Measurements from ENCODE around the gene LSM10.

Gene LSM10

DNA sequence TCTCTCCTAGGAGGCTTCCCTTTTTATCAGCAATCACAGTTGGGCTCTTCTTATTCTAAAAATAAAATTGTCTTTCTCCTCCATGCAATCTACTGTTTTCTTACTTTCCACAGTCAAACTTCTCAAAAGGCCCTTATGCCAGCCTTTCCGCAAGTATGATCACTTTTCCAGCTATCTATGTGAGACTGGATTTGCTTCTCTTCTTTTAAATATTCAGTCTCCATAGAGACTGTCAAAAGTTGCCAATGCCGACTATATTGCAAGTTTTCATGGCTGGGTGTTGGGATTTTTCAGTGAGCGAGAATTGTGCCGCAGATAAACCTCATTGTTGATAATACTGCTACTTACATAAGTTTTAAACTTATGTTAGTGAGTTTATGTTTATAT is 4.8 kb upstream of the LSM10 start:
- H3K79me2 ChIP-seq (ENCODE audit: low read length), result no peaks in the 10 kb centered on the region; the same call in 1 of the 2 replicates
- no peak overlapping the region for H3K4me2 ChIP-seq (ENCODE audit: low read length)
- no peaks in the 10 kb centered on the region for H4K20me1 ChIP-seq (ENCODE audit: insufficient read depth, low read length)
- 0 out of 2 replicates have a peak, but pooled peaks cover 3% of the 10 kb centered on the region for H3K4me1 ChIP-seq (ENCODE audit: low read length)
- no peak overlapping the region for H2AFZ ChIP-seq (ENCODE audit: low read depth, low read length)
- no peaks in the 10 kb centered on the region for H3K27me3 ChIP-seq (ENCODE audit: low read depth, low read length)
- H3K4me3 ChIP-seq (ENCODE audit: low read length), result no peak overlapping the region
- H3K27ac ChIP-seq (ENCODE audit: low read length), result no peak overlapping the region
- no peak for TF ChIP-seq EZH2phosphoT487 (IDR thresholded peaks at IDR 0.05; ENCODE audit: low read depth)
- no peak for TF ChIP-seq CTCF (IDR thresholded peaks at IDR 0.05; ENCODE audit: low read depth, low read length)
- no peak overlapping the region for H3K9ac ChIP-seq (ENCODE audit: low read length)
- H3K36me3 ChIP-seq (replicated peaks; ENCODE audit: low read depth, low read length), result no peaks in the 10 kb centered on the region
- H3K9me3 ChIP-seq (ENCODE audit: insufficient read depth, low read length), result no peaks in the 10 kb centered on the region

DNA sequence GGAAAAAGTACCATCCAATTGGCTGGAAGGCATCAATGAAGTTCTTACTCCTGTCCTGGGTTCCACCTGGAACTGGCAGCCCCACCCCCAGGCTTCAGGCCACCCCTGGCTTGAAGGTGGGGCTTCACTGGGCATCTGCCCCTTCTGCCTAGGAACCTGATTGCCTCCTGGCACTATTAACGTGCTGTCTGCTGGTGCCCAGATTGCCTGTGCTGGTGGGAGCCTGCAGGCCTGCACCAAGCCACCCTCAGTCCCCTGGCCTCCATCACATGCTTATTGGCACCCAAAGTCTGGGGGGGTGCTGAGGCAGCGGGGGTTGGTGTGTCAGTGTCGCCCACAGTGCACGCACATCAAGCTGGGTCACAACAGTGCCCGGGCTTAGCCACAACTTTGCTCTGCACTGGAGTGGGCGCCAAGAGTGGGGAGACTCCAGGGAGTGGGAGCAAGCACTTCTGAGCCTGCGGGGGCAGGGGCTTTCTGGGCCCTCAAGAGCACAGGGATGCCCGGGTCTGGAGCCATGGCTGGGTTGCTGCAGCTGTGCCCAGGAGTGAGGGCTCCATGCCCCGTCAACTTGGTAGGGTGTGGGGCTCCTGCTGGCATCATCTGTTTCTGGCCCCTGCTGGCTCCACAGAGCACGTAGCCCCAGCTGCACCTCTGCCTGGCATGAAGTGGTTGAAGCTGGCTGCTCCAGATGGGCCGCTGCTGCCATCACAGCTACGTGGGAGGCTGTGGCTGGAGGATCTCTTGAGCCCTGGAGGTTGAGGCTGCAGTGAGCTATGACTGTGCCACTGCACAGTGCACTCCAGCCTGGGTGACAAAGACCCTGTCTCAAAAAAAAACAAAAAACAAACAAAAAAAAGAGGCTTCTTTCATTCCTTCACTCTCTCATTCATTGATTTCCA is 4.1 kb upstream of the LSM10 start:
- peaks cover 6% of the 10 kb centered on the region for H3K79me2 ChIP-seq (ENCODE audit: low read length)
- no peak overlapping the region for H3K4me2 ChIP-seq (ENCODE audit: low read length)
- H3K27me3 ChIP-seq (ENCODE audit: low read depth, low read length), result no peaks in the 10 kb centered on the region
- no peaks in the 10 kb centered on the region for H3K36me3 ChIP-seq (replicated peaks; ENCODE audit: low read depth, low read length)
- no peak overlapping the region for H3K27ac ChIP-seq (ENCODE audit: low read length)
- no peak overlapping the region for H3K9ac ChIP-seq (ENCODE audit: low read length)
- H3K4me1 ChIP-seq (ENCODE audit: low read length), result peaks cover 5% of the 10 kb centered on the region; the same call in 1 of the 2 replicates
- no peaks in the 10 kb centered on the region for H4K20me1 ChIP-seq (ENCODE audit: insufficient read depth, low read length)
- no peaks in the 10 kb centered on the region for H3K9me3 ChIP-seq (ENCODE audit: insufficient read depth, low read length)
- H2AFZ ChIP-seq (ENCODE audit: low read depth, low read length), result no peak overlapping the region
- TF ChIP-seq EZH2phosphoT487 (IDR thresholded peaks at IDR 0.05; ENCODE audit: low read depth), result no peak
- TF ChIP-seq CTCF (IDR thresholded peaks at IDR 0.05; ENCODE audit: low read depth, low read length), result no peak
- no peak overlapping the region for H3K4me3 ChIP-seq (ENCODE audit: low read length)

GRCh38 chr1:36400825-36401601 is 3.3 kb upstream of the LSM10 start:
- H3K4me3 ChIP-seq (ENCODE audit: low read length), result no peak overlapping the region
- H3K4me2 ChIP-seq (ENCODE audit: low read length), result no peak overlapping the region
- H4K20me1 ChIP-seq (ENCODE audit: insufficient read depth, low read length), result no peaks in the 10 kb centered on the region
- H3K9me3 ChIP-seq (ENCODE audit: insufficient read depth, low read length), result no peaks in the 10 kb centered on the region
- no peaks in the 10 kb centered on the region for H3K36me3 ChIP-seq (replicated peaks; ENCODE audit: low read depth, low read length)
- H3K27me3 ChIP-seq (ENCODE audit: low read depth, low read length), result no peaks in the 10 kb centered on the region
- H3K4me1 ChIP-seq (ENCODE audit: low read length), result peaks cover 12% of the 10 kb centered on the region
- no peak for TF ChIP-seq EZH2phosphoT487 (IDR thresholded peaks at IDR 0.05; ENCODE audit: low read depth)
- TF ChIP-seq CTCF (IDR thresholded peaks at IDR 0.05; ENCODE audit: low read depth, low read length), result no peak
- peaks cover 14% of the 10 kb centered on the region for H3K79me2 ChIP-seq (ENCODE audit: low read length)
- H3K9ac ChIP-seq (ENCODE audit: low read length), result no peak overlapping the region
- H2AFZ ChIP-seq (ENCODE audit: low read depth, low read length), result no peak overlapping the region
- no peak overlapping the region for H3K27ac ChIP-seq (ENCODE audit: low read length)

DNA sequence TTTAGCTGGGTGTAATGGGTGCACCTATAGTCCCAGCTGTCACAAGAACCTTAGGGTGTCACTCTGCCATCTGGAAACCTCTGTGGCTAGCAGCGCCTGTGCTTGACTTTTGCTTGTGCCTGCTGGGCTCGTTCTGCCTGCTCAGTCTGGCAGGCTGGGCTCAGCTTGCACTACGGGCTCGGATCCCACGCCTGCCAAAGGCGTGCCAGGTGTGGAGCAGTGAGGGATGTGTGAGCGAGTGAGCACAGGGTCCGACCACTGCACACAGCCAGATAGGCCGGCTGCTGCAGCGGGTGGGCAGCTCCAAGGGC is 2.8 kb upstream of the LSM10 start:
- Histone ChIP-seq H3K9ac (ENCODE audit: low read length) (no peak overlapping the region), H4K20me1 (ENCODE audit: insufficient read depth, low read length) (no peaks in the 10 kb centered on the region), H3K9me3 (ENCODE audit: insufficient read depth, low read length) (no peaks in the 10 kb centered on the region), H3K27me3 (ENCODE audit: low read depth, low read length) (no peaks in the 10 kb centered on the region), H3K4me3 (ENCODE audit: low read length) (no peak overlapping the region), H3K27ac (ENCODE audit: low read length) (no peak overlapping the region), H3K36me3 (replicated peaks; ENCODE audit: low read depth, low read length) (no peaks in the 10 kb centered on the region), H2AFZ (ENCODE audit: low read depth, low read length) (no peak overlapping the region), H3K4me2 (ENCODE audit: low read length) (no peak overlapping the region), H3K4me1 (ENCODE audit: low read length) (peaks cover 12% of the 10 kb centered on the region), H3K79me2 (ENCODE audit: low read length) (peaks cover 14% of the 10 kb centered on the region)
- TF ChIP-seq CTCF (IDR thresholded peaks at IDR 0.05; ENCODE audit: low read depth, low read length), result no peak
- TF ChIP-seq EZH2phosphoT487 (IDR thresholded peaks at IDR 0.05; ENCODE audit: low read depth), result no peak
